NOMO-1 (cell line): ENCODE data around the gene FHIT.

Source experiments
- DNase-seq, 2 experiments: peaks; one replicate each; lab custom pipeline; 2025; ENCODE audit not compliant: unreplicated experiment in 2 of 2; lab: John Stamatoyannopoulos, UW

FHIT gene

GRCh38 chr3:60095930-60096329 is 1155.3 kb downstream of the FHIT start:
- no peak for DNase-seq

GRCh38 chr3:60095516-60095915 is 1155.7 kb downstream of the FHIT start:
- DNase-seq, result no peak

GRCh38 chr3:60094392-60094947 is 1156.8 kb downstream of the FHIT start:
- DNase-seq, result no peak

- DNase-seq, result no peak
These were observed 1160.7 kb downstream of the FHIT start for GRCh38 chr3:60090548-60090947.

GRCh38 chr3:60086811-60087210 is 1164.4 kb downstream of the FHIT start:
- peak in 1 of 2 experiments; percentile 28 for DNase-seq

- DNase-seq, result no peak
These were observed 1165.6 kb downstream of the FHIT start for GRCh38 chr3:60085649-60086048.

GRCh38 chr3:60081381-60082095 is 1169.7 kb downstream of the FHIT start:
- DNase-seq, result peak; percentile 58 to 66

GRCh38 chr3:60080648-60081047 is 1170.6 kb downstream of the FHIT start:
- no peak for DNase-seq

GRCh38 chr3:60079076-60079475 is 1172.2 kb downstream of the FHIT start:
- DNase-seq, result no peak

GRCh38 chr3:60076331-60076730 is 1174.9 kb downstream of the FHIT start:
- peak; percentile 65 to 91 for DNase-seq

GRCh38 chr3:60073942-60074341 is 1177.3 kb downstream of the FHIT start:
- DNase-seq, result no peak

- DNase-seq, result no peak
These were observed 1178.0 kb downstream of the FHIT start for GRCh38 chr3:60073228-60073627.

- no peak for DNase-seq
These were observed 1180.9 kb downstream of the FHIT start for GRCh38 chr3:60070366-60070765.

- no peak for DNase-seq
These were observed 1185.9 kb downstream of the FHIT start for GRCh38 chr3:60065227-60065868.

- no peak for DNase-seq
These were observed 1186.8 kb downstream of the FHIT start for GRCh38 chr3:60064210-60065178.

GRCh38 chr3:60056404-60056803 is 1194.8 kb downstream of the FHIT start:
- no peak for DNase-seq

- no peak for DNase-seq
These were observed 1195.5 kb downstream of the FHIT start for GRCh38 chr3:60055765-60056164.

- DNase-seq, result no peak
These were observed 1197.6 kb downstream of the FHIT start for GRCh38 chr3:60053526-60054265.

- no peak for DNase-seq
These were observed 1202.8 kb downstream of the FHIT start for GRCh38 chr3:60048447-60048848.
